Measurements from ENCODE around the gene CNBP.
"Not testable (repeated sequence)": the region's sequence is repeated elsewhere in the genome, so short reads cannot be mapped to it uniquely, and the experiment has no call there.

CNBP gene

GRCh38 chr3:129183569-129184395 lies at the start of gene CNBP:
CNBP (minus strand) TSS chr3:129183896; CDS start chr3:129171757, 12,139 bp downstream.
- peak; percentile 98 for DNase-seq (ENCODE audit: low read depth)
- no peaks in the 10 kb centered on the region for H3K9me3 ChIP-seq (ENCODE audit: control insufficient read depth, low read length)
- H3K4me3 ChIP-seq (ENCODE audit: low read length) = peak within 1 kb of the TSS; percentile 92
- peaks cover 4% of the 10 kb centered on the region for H3K36me3 ChIP-seq (ENCODE audit: control insufficient read depth, insufficient read depth, low read length, severe bottlenecking)
- H3K9ac ChIP-seq (ENCODE audit: low read length) = peak within 1 kb of the TSS; percentile 100
- H3K4me1 ChIP-seq (ENCODE audit: control insufficient read depth, insufficient read depth, low read length) = peaks cover 45% of the 10 kb centered on the region
- H3K27me3 ChIP-seq (replicated peaks; ENCODE audit: control insufficient read depth, insufficient read depth, low read length) = no peaks in the 10 kb centered on the region

GRCh38 chr3:129231331-129232119 lies 47.8 kb upstream of the CNBP start:
- Histone ChIP-seq H3K36me3 (ENCODE audit: control insufficient read depth, insufficient read depth, low read length, severe bottlenecking) (no peaks in the 10 kb centered on the region), H3K4me1 (ENCODE audit: control insufficient read depth, insufficient read depth, low read length) (peaks cover 23% of the 10 kb centered on the region), H3K4me3 (ENCODE audit: low read length) (no peak overlapping the region), H3K9me3 (ENCODE audit: control insufficient read depth, low read length) (no peaks in the 10 kb centered on the region), H3K27me3 (replicated peaks; ENCODE audit: control insufficient read depth, insufficient read depth, low read length) (no peaks in the 10 kb centered on the region), H3K9ac (ENCODE audit: low read length) (no peak overlapping the region)
- DNase-seq (ENCODE audit: low read depth) = no peak

DNA sequence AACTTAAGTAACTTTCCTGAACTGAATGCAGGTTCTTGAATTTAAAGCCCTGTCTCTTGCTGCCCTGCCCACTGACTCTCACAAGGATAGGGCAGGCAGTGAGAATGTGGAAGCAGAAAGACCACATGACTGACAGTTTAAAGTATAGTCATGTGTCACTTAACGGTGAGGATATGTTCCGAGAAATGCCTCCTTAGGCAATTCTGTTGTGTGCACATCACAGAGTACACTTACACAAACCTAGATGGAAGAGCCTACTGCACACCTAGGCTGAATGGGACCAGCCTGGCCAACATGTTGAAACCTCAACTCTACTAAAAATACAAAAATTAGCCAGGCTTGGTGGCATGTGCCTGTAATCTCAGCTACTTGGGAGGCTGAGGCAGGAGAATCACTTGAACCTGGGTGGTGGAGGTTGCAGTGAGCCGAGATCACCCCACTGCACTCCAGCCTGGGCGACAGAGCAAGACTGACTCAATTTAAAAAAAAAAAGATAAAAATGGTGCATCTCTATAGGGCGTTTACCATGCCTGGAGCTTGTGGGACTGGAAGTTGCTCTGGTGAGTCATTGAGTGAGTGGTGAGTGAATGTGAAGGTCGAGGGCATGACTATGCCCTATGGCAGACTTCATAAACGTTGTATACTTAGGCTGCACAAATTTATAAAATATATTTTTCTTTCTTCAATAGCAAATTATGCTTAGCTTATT lies 46.8 kb upstream of the CNBP start:
- DNase-seq (ENCODE audit: low read depth) = peak; percentile 75
- peaks cover 32% of the 10 kb centered on the region for H3K4me1 ChIP-seq (ENCODE audit: control insufficient read depth, insufficient read depth, low read length)
- H3K4me3 ChIP-seq (ENCODE audit: low read length) = no peak overlapping the region
- H3K27me3 ChIP-seq (replicated peaks; ENCODE audit: control insufficient read depth, insufficient read depth, low read length) = no peaks in the 10 kb centered on the region
- H3K9me3 ChIP-seq (ENCODE audit: control insufficient read depth, low read length) = no peaks in the 10 kb centered on the region
- no peak overlapping the region for H3K9ac ChIP-seq (ENCODE audit: low read length)
- no peaks in the 10 kb centered on the region for H3K36me3 ChIP-seq (ENCODE audit: control insufficient read depth, insufficient read depth, low read length, severe bottlenecking)

DNA sequence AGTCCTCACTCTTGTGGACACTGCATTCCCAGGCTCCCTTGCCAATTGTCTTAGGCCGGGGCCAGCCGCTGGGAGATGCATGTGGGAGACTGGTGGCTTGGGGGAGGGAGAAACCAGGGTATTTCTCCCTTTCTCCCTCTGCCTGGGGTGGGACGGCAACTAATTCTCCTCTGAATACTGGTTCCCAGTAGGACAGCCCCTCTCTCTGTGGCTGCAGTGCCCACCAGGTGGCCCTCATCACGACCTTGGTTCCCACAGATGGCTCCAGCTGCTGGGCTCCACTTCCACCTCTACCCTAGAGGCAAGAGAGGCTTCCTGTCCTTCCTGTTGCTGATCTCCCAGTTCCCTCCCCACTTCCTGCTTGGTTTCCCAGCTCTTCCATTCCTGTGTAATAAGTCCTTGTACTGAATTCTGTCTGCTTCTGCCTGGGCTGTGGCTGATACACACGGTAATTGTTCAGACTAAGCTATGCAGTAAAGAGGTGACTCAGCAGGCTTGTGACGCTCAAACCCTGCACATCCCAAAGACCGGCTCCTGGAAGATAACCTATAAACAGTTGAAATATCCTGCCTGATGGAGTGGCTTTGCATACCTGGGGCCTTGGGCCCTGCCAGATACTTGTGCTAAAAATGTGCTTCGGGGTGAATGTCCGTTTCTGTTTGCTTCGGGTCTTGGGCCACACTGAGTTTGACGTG lies 45.3 kb upstream of the CNBP start:
- Histone ChIP-seq H3K36me3 (ENCODE audit: control insufficient read depth, insufficient read depth, low read length, severe bottlenecking) (no peaks in the 10 kb centered on the region), H3K9me3 (ENCODE audit: control insufficient read depth, low read length) (no peaks in the 10 kb centered on the region), H3K4me1 (ENCODE audit: control insufficient read depth, insufficient read depth, low read length) (peaks cover 43% of the 10 kb centered on the region), H3K4me3 (ENCODE audit: low read length) (no peak overlapping the region), H3K27me3 (replicated peaks; ENCODE audit: control insufficient read depth, insufficient read depth, low read length) (no peaks in the 10 kb centered on the region), H3K9ac (ENCODE audit: low read length) (peak overlapping the region; percentile 20)
- DNase-seq (ENCODE audit: low read depth) = peak; percentile 55

DNA sequence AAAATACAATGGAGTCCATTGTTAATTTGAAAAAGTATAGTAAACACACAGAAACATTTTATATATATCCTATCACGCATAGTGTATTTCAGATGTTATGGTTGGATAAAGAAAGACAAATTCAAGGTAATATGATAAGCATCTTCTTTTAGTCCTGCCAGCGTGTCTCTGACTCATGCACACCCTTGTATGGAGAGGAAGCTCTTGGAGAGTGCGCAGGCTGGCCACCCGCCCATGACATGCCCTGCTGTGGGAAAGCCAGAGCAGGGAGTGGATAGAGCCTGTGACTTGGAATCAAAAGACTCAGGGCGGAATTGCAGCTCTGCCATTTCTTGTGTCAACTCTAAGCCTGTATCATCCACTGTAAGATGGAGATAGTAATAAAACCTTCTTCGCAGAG lies 42.7 kb upstream of the CNBP start:
- Histone ChIP-seq H3K27me3 (replicated peaks; ENCODE audit: control insufficient read depth, insufficient read depth, low read length) (no peaks in the 10 kb centered on the region), H3K36me3 (ENCODE audit: control insufficient read depth, insufficient read depth, low read length, severe bottlenecking) (no peaks in the 10 kb centered on the region), H3K9me3 (ENCODE audit: control insufficient read depth, low read length) (no peaks in the 10 kb centered on the region), H3K4me3 (ENCODE audit: low read length) (no peak overlapping the region), H3K9ac (ENCODE audit: low read length) (no peak overlapping the region), H3K4me1 (ENCODE audit: control insufficient read depth, insufficient read depth, low read length) (peaks cover 46% of the 10 kb centered on the region)
- DNase-seq (ENCODE audit: low read depth) = peak; percentile 88

GRCh38 chr3:129224984-129225393 lies 41.3 kb upstream of the CNBP start:
- H3K27me3 ChIP-seq (replicated peaks; ENCODE audit: control insufficient read depth, insufficient read depth, low read length) = no peaks in the 10 kb centered on the region
- H3K9ac ChIP-seq (ENCODE audit: low read length) = peak overlapping the region; percentile 81
- H3K36me3 ChIP-seq (ENCODE audit: control insufficient read depth, insufficient read depth, low read length, severe bottlenecking) = no peaks in the 10 kb centered on the region
- H3K4me3 ChIP-seq (ENCODE audit: low read length) = peak overlapping the region; percentile 68
- H3K9me3 ChIP-seq (ENCODE audit: control insufficient read depth, low read length) = no peaks in the 10 kb centered on the region
- peaks cover 38% of the 10 kb centered on the region for H3K4me1 ChIP-seq (ENCODE audit: control insufficient read depth, insufficient read depth, low read length)
- DNase-seq (ENCODE audit: low read depth) = peak; percentile 91

GRCh38 chr3:129224387-129224786 lies 40.7 kb upstream of the CNBP start:
- Histone ChIP-seq H3K9ac (ENCODE audit: low read length) (peak overlapping the region; percentile 81), H3K4me3 (ENCODE audit: low read length) (peak overlapping the region; percentile 53), H3K4me1 (ENCODE audit: control insufficient read depth, insufficient read depth, low read length) (peaks cover 36% of the 10 kb centered on the region)
- H3K27me3 ChIP-seq (replicated peaks; ENCODE audit: control insufficient read depth, insufficient read depth, low read length); H3K36me3 ChIP-seq (ENCODE audit: control insufficient read depth, insufficient read depth, low read length, severe bottlenecking); DNase-seq (ENCODE audit: low read depth); H3K9me3 ChIP-seq (ENCODE audit: control insufficient read depth, low read length): not testable (repeated sequence)

GRCh38 chr3:129218742-129219141 lies 35.0 kb upstream of the CNBP start:
- Histone ChIP-seq H3K9ac (ENCODE audit: low read length) (no peak overlapping the region), H3K27me3 (replicated peaks; ENCODE audit: control insufficient read depth, insufficient read depth, low read length) (no peaks in the 10 kb centered on the region), H3K36me3 (ENCODE audit: control insufficient read depth, insufficient read depth, low read length, severe bottlenecking) (no peaks in the 10 kb centered on the region), H3K4me1 (ENCODE audit: control insufficient read depth, insufficient read depth, low read length) (no peaks in the 10 kb centered on the region), H3K4me3 (ENCODE audit: low read length) (no peak overlapping the region), H3K9me3 (ENCODE audit: control insufficient read depth, low read length) (no peaks in the 10 kb centered on the region)
- DNase-seq (ENCODE audit: low read depth) = no peak

GRCh38 chr3:129213238-129213637 lies 29.5 kb upstream of the CNBP start:
- H3K9me3 ChIP-seq (ENCODE audit: control insufficient read depth, low read length) = no peaks in the 10 kb centered on the region
- peaks cover 11% of the 10 kb centered on the region for H3K4me1 ChIP-seq (ENCODE audit: control insufficient read depth, insufficient read depth, low read length)
- no peak overlapping the region for H3K4me3 ChIP-seq (ENCODE audit: low read length)
- DNase-seq (ENCODE audit: low read depth) = no peak
- no peak overlapping the region for H3K9ac ChIP-seq (ENCODE audit: low read length)
- no peaks in the 10 kb centered on the region for H3K36me3 ChIP-seq (ENCODE audit: control insufficient read depth, insufficient read depth, low read length, severe bottlenecking)
- H3K27me3 ChIP-seq (replicated peaks; ENCODE audit: control insufficient read depth, insufficient read depth, low read length) = no peaks in the 10 kb centered on the region

DNA sequence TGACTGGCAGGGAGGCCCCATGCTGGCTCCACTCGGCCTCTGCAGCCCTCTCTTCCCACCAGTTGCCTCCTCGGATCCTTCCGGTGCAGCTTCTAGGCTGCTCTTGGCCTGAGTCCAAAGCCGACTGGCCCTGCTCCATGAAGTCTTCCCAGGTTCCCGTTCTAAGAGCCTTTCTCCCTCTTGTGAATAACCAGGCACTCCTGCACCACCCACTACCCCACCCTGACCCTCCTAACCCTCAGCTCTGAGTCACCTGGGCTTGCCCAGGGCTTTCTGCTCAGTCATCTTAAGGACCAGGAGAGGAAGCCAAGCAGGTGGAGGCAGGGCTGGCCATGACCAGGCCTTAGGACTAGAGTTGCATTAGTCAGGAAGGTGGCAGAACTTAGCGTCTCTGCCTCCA lies 28.1 kb upstream of the CNBP start:
- no peaks in the 10 kb centered on the region for H3K36me3 ChIP-seq (ENCODE audit: control insufficient read depth, insufficient read depth, low read length, severe bottlenecking)
- DNase-seq (ENCODE audit: low read depth) = peak; percentile 47
- H3K9ac ChIP-seq (ENCODE audit: low read length) = peak overlapping the region; percentile 33
- no peaks in the 10 kb centered on the region for H3K27me3 ChIP-seq (replicated peaks; ENCODE audit: control insufficient read depth, insufficient read depth, low read length)
- no peak overlapping the region for H3K4me3 ChIP-seq (ENCODE audit: low read length)
- H3K9me3 ChIP-seq (ENCODE audit: control insufficient read depth, low read length) = no peaks in the 10 kb centered on the region
- H3K4me1 ChIP-seq (ENCODE audit: control insufficient read depth, insufficient read depth, low read length) = peaks cover 19% of the 10 kb centered on the region
